T-helper 1 cell treated with Interleukin-12 subunit alpha and Interleukin-12 subunit beta and Interleukin-4 antibody, amounts not matched to agents 30 μg/mL and 1 μg/mL, for 36 hours (primary cell): ENCODE results near the gene MLN.

ENCODE experiments used
- H3K27ac Mint-ChIP-seq: one replicate; pipeline ENCODE4 v1.8.0; 2021; ENCODE audit warnings: mild to moderate bottlenecking, mixed read lengths
- H3K27me3 Mint-ChIP-seq: one replicate; pipeline ENCODE4 v1.8.0; 2021; ENCODE audit warnings: low read depth, mixed read lengths
- H3K36me3 Mint-ChIP-seq: one replicate; pipeline ENCODE4 v1.8.0; 2021; ENCODE audit warnings: low read depth, mixed read lengths
- H3K4me1 Mint-ChIP-seq: one replicate; pipeline ENCODE4 v1.8.0; 2021; ENCODE audit warnings: low read depth, mixed read lengths
- H3K4me3 Mint-ChIP-seq: one replicate; pipeline ENCODE4 v1.8.0; 2021; ENCODE audit warnings: mild to moderate bottlenecking, moderate library complexity, mixed read lengths
- H3K9me3 Mint-ChIP-seq: one replicate; pipeline ENCODE4 v1.8.0; 2021; ENCODE audit warnings: mixed read lengths

MLN gene

DNA sequence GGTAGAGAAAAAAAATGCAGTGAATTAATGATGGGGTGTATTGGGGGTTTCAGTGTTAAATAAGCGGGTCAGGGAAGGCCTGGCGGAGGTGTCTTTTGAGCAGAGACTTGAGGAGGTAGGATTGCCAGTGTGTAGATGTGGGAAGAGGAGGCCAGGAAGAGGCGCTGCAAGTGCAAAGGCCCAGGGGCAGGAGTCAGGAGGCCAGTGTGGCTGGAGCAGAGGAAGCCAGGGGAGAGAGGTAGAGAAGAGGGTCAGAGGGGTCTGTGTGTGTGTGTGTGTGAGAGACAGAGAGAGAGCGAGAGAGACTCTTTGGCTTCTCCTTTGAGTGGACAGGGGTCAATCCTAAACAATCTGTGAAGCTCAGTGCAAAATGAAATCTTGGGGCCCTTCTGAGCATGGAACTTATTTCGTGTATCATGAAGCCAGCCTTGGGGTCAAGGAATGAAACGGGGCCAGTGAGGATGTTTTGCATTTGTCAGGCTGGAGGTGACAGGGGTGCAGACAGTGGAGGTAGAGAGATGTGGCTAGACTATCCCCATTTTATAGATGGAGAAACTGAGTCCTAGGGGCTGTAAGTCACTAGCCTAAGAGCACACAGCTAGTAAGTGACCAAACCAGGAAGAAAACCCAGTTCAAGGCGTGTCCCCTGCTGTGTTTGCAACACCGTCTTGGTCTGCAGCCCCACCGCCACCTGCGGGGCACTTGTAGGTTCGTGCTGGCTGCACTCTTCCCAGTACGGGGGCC is 47.4 kb downstream of the MLN start:
- no peaks in the 10 kb centered on the region for H3K27me3 Mint-ChIP-seq
- no peak overlapping the region for H3K27ac Mint-ChIP-seq
- no peaks in the 10 kb centered on the region for H3K4me1 Mint-ChIP-seq
- H3K9me3 Mint-ChIP-seq = no peaks in the 10 kb centered on the region
- no peaks in the 10 kb centered on the region for H3K36me3 Mint-ChIP-seq
- no peak overlapping the region for H3K4me3 Mint-ChIP-seq

- Mint-ChIP-seq H3K27me3 (no peaks in the 10 kb centered on the region), H3K36me3 (no peaks in the 10 kb centered on the region), H3K27ac (no peak overlapping the region), H3K4me1 (no peaks in the 10 kb centered on the region), H3K4me3 (no peak overlapping the region), H3K9me3 (no peaks in the 10 kb centered on the region)
These were observed 48.5 kb downstream of the MLN start for GRCh38 chr6:33755070-33755869.

DNA sequence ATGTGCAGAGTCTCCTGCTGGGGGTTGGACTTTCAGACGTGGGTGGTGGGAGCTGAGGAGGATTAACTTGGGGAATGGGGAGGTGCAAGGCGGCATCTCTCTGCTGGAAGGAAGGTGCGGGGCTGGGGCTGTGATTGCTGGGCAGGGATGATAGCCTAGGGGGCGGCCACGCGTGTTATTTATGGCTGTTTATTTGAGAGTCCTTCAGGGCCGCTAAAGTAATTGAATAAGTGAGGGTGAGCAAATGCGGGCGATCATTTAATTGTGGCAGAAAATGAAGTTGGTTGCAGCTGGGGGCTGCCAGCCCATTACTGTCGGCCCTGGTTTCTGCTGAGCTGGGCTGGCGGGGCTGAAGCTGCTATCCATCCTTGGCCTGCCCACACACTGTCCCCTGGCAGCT is 49.6 kb downstream of the MLN start:
- Mint-ChIP-seq H3K36me3 (no peaks in the 10 kb centered on the region), H3K4me1 (no peaks in the 10 kb centered on the region), H3K9me3 (no peaks in the 10 kb centered on the region), H3K27ac (no peak overlapping the region), H3K27me3 (no peaks in the 10 kb centered on the region), H3K4me3 (no peak overlapping the region)

- no peak overlapping the region for H3K27ac Mint-ChIP-seq
- no peaks in the 10 kb centered on the region for H3K9me3 Mint-ChIP-seq
These were observed 51.2 kb downstream of the MLN start for GRCh38 chr6:33752646-33753015.

GRCh38 chr6:33751771-33752645 is 51.8 kb downstream of the MLN start:
- H3K4me3 Mint-ChIP-seq = no peak overlapping the region
- H3K9me3 Mint-ChIP-seq = no peaks in the 10 kb centered on the region

More at GRCh38 chr6:33752646-33753015, 51.2 kb downstream of the MLN start:
- Mint-ChIP-seq H3K4me3 (no peak overlapping the region), H3K4me1 (no peaks in the 10 kb centered on the region), H3K36me3 (no peaks in the 10 kb centered on the region), H3K27me3 (no peaks in the 10 kb centered on the region)

GRCh38 chr6:33750244-33750991 is 53.4 kb downstream of the MLN start:
- no peaks in the 10 kb centered on the region for H3K4me1 Mint-ChIP-seq
- peaks cover 4% of the 10 kb centered on the region for H3K27me3 Mint-ChIP-seq
- no peak overlapping the region for H3K4me3 Mint-ChIP-seq
- no peak overlapping the region for H3K27ac Mint-ChIP-seq
- H3K9me3 Mint-ChIP-seq = no peaks in the 10 kb centered on the region
- H3K36me3 Mint-ChIP-seq = no peaks in the 10 kb centered on the region

More at GRCh38 chr6:33751771-33752645, 51.8 kb downstream of the MLN start:
- Mint-ChIP-seq H3K27ac (no peak overlapping the region), H3K4me1 (no peaks in the 10 kb centered on the region), H3K27me3 (peaks cover 4% of the 10 kb centered on the region), H3K36me3 (no peaks in the 10 kb centered on the region)

DNA sequence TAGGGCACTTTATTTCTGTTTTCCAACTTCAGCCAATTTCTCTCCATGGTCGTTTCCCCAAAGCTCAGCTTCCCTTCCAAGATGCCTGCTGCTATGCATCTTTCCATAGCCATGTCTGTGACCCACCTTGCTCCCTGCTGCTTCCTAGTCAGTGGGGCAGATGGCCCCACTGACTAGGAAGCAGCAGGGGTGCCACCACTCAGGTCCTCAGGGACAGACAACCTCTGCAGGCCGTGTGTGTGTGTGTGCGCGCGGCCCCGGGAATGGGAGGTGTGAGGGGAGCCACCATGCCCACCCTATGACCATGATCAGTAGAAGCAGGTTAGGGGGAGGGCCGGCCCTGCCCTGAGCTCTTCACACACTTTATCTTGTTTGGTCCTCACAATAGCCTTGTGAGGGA is 54.4 kb downstream of the MLN start:
- Mint-ChIP-seq H3K27me3 (peaks cover 4% of the 10 kb centered on the region), H3K27ac (no peak overlapping the region)

DNA sequence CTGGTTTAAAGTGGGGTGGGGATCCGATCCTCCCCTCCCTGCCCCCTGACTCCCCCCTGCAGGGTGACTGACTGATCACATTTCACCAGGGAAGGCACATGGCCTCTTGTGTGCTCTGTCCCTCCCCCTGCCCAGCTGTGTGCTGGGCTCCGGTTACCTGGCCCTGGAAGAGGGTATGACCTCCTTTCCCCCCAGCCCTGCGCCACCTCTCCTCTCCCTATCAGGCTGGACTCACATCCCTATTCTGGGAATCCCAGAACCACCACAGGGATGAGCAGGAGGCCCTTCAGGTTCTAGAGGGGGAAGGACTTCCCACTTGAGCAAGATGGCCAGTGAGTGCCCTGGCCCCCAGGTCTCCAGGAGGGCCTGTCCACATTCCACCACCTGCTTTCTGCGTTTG is 55.0 kb downstream of the MLN start:
- Mint-ChIP-seq H3K9me3 (no peaks in the 10 kb centered on the region), H3K36me3 (no peaks in the 10 kb centered on the region)

More for the DNA sequence above, 54.4 kb downstream of the MLN start:
- Mint-ChIP-seq H3K9me3 (no peaks in the 10 kb centered on the region), H3K36me3 (no peaks in the 10 kb centered on the region), H3K4me1 (no peaks in the 10 kb centered on the region), H3K4me3 (no peak overlapping the region)

GRCh38 chr6:33747823-33748222 is 56.0 kb downstream of the MLN start:
- no peak overlapping the region for H3K27ac Mint-ChIP-seq
- no peaks in the 10 kb centered on the region for H3K9me3 Mint-ChIP-seq
- H3K27me3 Mint-ChIP-seq = peaks cover 10% of the 10 kb centered on the region
- no peak overlapping the region for H3K4me3 Mint-ChIP-seq
- H3K36me3 Mint-ChIP-seq = no peaks in the 10 kb centered on the region
- H3K4me1 Mint-ChIP-seq = no peaks in the 10 kb centered on the region

More for the DNA sequence above, 55.0 kb downstream of the MLN start:
- no peaks in the 10 kb centered on the region for H3K4me1 Mint-ChIP-seq
- H3K4me3 Mint-ChIP-seq = no peak overlapping the region
- H3K27me3 Mint-ChIP-seq = peaks cover 8% of the 10 kb centered on the region
- H3K27ac Mint-ChIP-seq = no peak overlapping the region

- H3K4me3 Mint-ChIP-seq = no peak within 1 kb of the TSS
- H3K4me1 Mint-ChIP-seq = no peaks in the 10 kb centered on the region
- H3K27ac Mint-ChIP-seq = no peak within 1 kb of the TSS
- no peaks in the 10 kb centered on the region for H3K36me3 Mint-ChIP-seq
- no peaks in the 10 kb centered on the region for H3K9me3 Mint-ChIP-seq
- H3K27me3 Mint-ChIP-seq = peaks cover 14% of the 10 kb centered on the region
These were observed 57.1 kb downstream of the MLN start, which contains the start of gene IP6K3 for GRCh38 chr6:33746651-33747100. Gene IP6K3 (minus strand): TSS chr6:33746905. CDS start chr6:33735476, 11,429 bp downstream.

GRCh38 chr6:33746036-33746600 is 57.7 kb downstream of the MLN start:
- Mint-ChIP-seq H3K27me3 (peaks cover 14% of the 10 kb centered on the region), H3K4me1 (no peaks in the 10 kb centered on the region), H3K27ac (no peak overlapping the region), H3K4me3 (no peak overlapping the region), H3K9me3 (no peaks in the 10 kb centered on the region), H3K36me3 (no peaks in the 10 kb centered on the region)

DNA sequence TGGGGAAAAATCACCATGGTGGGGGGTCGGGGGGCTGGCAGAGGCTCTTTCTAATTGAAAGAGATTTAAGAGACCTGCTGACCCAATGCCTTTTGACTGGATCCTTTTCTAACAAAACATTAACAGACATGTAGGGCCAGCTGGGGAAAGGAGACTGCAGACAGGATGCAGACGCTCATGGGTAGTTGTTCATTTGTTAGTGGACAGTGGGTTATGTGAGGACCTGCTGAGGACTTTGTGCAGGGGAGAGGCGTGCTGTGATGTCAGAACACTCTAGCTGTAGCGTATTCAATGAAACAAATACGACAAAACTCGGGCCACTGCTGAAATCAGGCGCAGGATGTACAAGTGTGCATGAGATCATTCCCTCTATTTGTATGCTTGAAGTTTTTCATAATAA is 58.3 kb downstream of the MLN start:
- H3K4me1 Mint-ChIP-seq = no peaks in the 10 kb centered on the region
- peaks cover 14% of the 10 kb centered on the region for H3K27me3 Mint-ChIP-seq
- no peak overlapping the region for H3K27ac Mint-ChIP-seq
- no peaks in the 10 kb centered on the region for H3K36me3 Mint-ChIP-seq
- no peaks in the 10 kb centered on the region for H3K9me3 Mint-ChIP-seq
- H3K4me3 Mint-ChIP-seq = no peak overlapping the region

DNA sequence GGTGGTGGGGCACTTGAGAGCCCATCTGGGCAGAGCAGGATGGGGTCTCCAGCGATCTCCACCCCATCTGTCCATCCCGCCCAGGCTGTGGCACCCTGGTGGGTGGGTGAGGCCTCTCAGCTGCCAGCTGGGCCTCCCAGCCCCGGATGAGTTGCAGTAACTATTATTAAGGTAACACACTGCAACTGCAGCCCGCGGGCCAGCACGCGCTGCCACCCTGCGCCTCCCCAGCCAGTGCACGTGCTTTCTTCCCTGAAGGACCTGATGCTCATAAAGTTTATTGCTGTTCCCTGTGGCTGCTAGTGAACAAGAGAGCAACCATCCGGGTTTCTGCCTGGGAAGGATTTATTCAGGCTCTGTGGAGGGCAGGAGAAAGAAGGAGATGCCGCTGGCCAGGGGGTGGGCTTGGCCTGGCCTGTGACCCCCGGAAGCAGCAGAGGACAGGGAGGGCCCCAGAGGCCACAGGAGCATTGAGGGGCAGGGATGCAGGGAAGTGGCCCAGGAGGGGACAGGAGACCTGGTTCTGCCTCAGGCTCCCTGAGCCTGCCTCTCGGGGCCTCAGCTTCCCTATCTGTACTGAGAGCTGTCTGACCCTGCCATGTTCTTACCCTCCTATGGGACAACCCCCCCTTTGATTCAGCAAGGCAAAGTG is 58.8 kb downstream of the MLN start:
- no peak overlapping the region for H3K27ac Mint-ChIP-seq
- H3K27me3 Mint-ChIP-seq = peaks cover 14% of the 10 kb centered on the region
- H3K36me3 Mint-ChIP-seq = no peaks in the 10 kb centered on the region
- H3K4me3 Mint-ChIP-seq = no peak overlapping the region
- no peaks in the 10 kb centered on the region for H3K9me3 Mint-ChIP-seq
- H3K4me1 Mint-ChIP-seq = no peaks in the 10 kb centered on the region
